Activated B cell treated with CpG ODN at 0.5 μM for 24 hours (primary cell): Measurements from ENCODE around the gene MAD1L1. TPM values are rescaled to one million over a fixed set of nuclear protein-coding genes. Genes with fewer than 3 reads are reported as not detected.

Experiments used
- ATAC-seq: fragments of 200-7000 bp; cut with Tn5 transposase; one replicate; pipeline ENCODE4 v1.10.0; 2021; ENCODE audit warnings: low read depth, mild to moderate bottlenecking, moderate library complexity
- CTCF ChIA-PET: fragments of 350-600 bp; sonication (Branson Sonifier 250); formaldehyde crosslinking; loops from one replicate; lab custom pipeline; 2021; ENCODE audit warnings: antibody characterized with exemption; lab: Charles Lee
- POLR2A ChIA-PET: fragments of 350-600 bp; sonication (Branson Sonifier 250); formaldehyde crosslinking; loops from one replicate; lab custom pipeline; 2021; ENCODE audit warnings: antibody characterized with exemption; lab: Charles Lee
- DNase-seq: peaks from one replicate; pipeline ENCODE4 v3.0.0; 2022
- H3K27ac Mint-ChIP-seq: one replicate; pipeline ENCODE4 v1.8.0; 2020; ENCODE audit warnings: mixed read lengths
- H3K27me3 Mint-ChIP-seq: one replicate; pipeline ENCODE4 v1.8.0; 2021; ENCODE audit warnings: mixed read lengths
- H3K36me3 Mint-ChIP-seq: one replicate; pipeline ENCODE4 v1.8.0; 2021; ENCODE audit warnings: low read depth, mixed read lengths
- H3K4me1 Mint-ChIP-seq: one replicate; pipeline ENCODE4 v1.8.0; 2021; ENCODE audit warnings: mixed read lengths
- H3K4me3 Mint-ChIP-seq: one replicate; pipeline ENCODE4 v1.8.0; 2020; ENCODE audit warnings: mild to moderate bottlenecking, mixed read lengths
- H3K9me3 Mint-ChIP-seq: one replicate; pipeline ENCODE4 v1.8.0; 2020; ENCODE audit warnings: mixed read lengths
- CTCF ChIP-seq: fragments of 200-600 bp; IDR thresholded peaks from one replicate; pipeline ENCODE4 v1.8.0; 2022; ENCODE audit warnings: antibody characterized with exemption, mild to moderate bottlenecking
- intact Hi-C: fragments of 100-400 bp; cut with micrococcal nuclease; formaldehyde crosslinking; loops from one replicate; pipeline ENCODE4 v1.15.1; 2024
- total RNA-seq: library from RNA; stranded (reverse); gene quantifications from 2 replicates; pipeline ENCODE4 v1.2.3, GENCODE V29; 2022

Gene MAD1L1
- total RNA-seq, 1 donor from 2014 or later = 54.6 TPM

DNA sequence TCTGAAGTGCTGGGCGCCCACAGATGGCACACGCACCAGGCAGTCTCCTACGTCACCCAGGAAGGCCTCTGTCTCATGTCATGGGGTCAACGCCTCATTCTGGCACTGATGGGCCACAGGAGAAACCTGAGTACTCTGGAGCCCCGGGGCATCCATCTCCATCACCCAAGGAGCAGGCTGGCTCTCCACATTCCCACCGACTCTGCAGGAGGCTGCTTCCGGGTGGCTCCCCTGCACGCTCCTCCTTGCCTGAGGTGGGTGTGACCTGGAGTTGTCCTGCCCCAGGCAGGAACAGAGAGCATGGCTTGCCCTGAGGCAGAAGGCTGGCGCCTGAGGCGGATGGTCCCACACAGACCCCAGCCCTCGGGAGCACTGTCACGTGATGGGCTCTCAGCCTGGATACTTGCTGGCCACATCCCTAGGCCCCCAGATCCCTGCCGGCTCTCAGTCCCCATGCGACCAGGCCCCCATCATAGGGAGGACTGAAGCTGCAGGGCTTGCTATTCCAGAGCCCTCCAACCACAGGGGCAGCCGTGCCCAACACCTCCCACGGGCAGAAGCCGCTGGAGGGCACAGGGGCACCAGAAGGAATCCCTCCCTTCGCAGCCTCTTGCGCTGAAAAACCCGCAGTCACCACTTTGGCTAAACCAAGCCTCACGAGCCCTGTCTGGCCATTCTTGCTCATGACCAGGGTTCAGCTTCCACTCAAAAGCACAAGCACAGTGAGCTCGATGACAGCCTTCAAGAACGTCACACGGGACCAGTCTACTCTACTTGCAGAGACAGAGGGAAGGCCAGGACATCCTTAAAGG is 80.7 kb downstream of the MAD1L1 start:
- ChIA-PET POLR2A (no interaction called here), CTCF (no interaction called here)
- H3K4me3 Mint-ChIP-seq = no peak overlapping the region
- no peak for TF ChIP-seq CTCF
- H3K27ac Mint-ChIP-seq = no peak overlapping the region
- peaks cover 5% of the 10 kb centered on the region for H3K4me1 Mint-ChIP-seq
- ATAC-seq (no peak), DNase-seq (no peak)
- intact Hi-C loops = no loop called here
- no peaks in the 10 kb centered on the region for H3K9me3 Mint-ChIP-seq
- H3K27me3 Mint-ChIP-seq = no peaks in the 10 kb centered on the region
- H3K36me3 Mint-ChIP-seq = peaks cover 45% of the 10 kb centered on the region

- POLR2A ChIA-PET = no interaction called here
Measured at GRCh38 chr7:2151237-2151636, 81.5 kb downstream of the MAD1L1 start.

GRCh38 chr7:2150445-2150815 is 82.3 kb downstream of the MAD1L1 start:
- POLR2A ChIA-PET = no interaction called here
- ATAC-seq (no peak), DNase-seq (no peak)
- H3K27ac Mint-ChIP-seq = no peak overlapping the region
- CTCF ChIA-PET = interaction anchor here (1.3 to 1.6 kb wide), 2 partner anchors 10 to 51 kb away, joined by 3 read pairs; no protein-coding TSS in a partner anchor
- intact Hi-C loops = no loop called here
- H3K9me3 Mint-ChIP-seq = no peaks in the 10 kb centered on the region
- peaks cover 5% of the 10 kb centered on the region for H3K4me1 Mint-ChIP-seq
- no peak overlapping the region for H3K4me3 Mint-ChIP-seq
- H3K36me3 Mint-ChIP-seq = peaks cover 53% of the 10 kb centered on the region
- H3K27me3 Mint-ChIP-seq = no peaks in the 10 kb centered on the region
- TF ChIP-seq CTCF = no peak

More at GRCh38 chr7:2151237-2151636, 81.5 kb downstream of the MAD1L1 start:
- CTCF ChIA-PET = interaction anchor here (0.5 to 1.6 kb wide), 3 partner anchors 9 to 625 kb away, joined by 3 read pairs; no protein-coding TSS in a partner anchor
- intact Hi-C loops = no loop called here
- DNase-seq (no peak), ATAC-seq (no peak)
- H3K27ac Mint-ChIP-seq = no peak overlapping the region
- peaks cover 51% of the 10 kb centered on the region for H3K36me3 Mint-ChIP-seq
- no peaks in the 10 kb centered on the region for H3K9me3 Mint-ChIP-seq
- no peak for TF ChIP-seq CTCF
- no peaks in the 10 kb centered on the region for H3K27me3 Mint-ChIP-seq
- H3K4me3 Mint-ChIP-seq = no peak overlapping the region
- H3K4me1 Mint-ChIP-seq = peaks cover 5% of the 10 kb centered on the region

GRCh38 chr7:2149672-2150444 is 82.9 kb downstream of the MAD1L1 start:
- ChIA-PET POLR2A (no interaction called here), CTCF (interaction anchor here (1.3 to 1.6 kb wide), 2 partner anchors 10 to 50 kb away, joined by 3 read pairs; no protein-coding TSS in a partner anchor)
- H3K4me3 Mint-ChIP-seq = no peak overlapping the region
- H3K9me3 Mint-ChIP-seq = no peaks in the 10 kb centered on the region
- DNase-seq = no peak
- peaks cover 5% of the 10 kb centered on the region for H3K4me1 Mint-ChIP-seq
- no peaks in the 10 kb centered on the region for H3K27me3 Mint-ChIP-seq
- no peak for TF ChIP-seq CTCF
- peaks cover 53% of the 10 kb centered on the region for H3K36me3 Mint-ChIP-seq
- H3K27ac Mint-ChIP-seq = no peak overlapping the region
- intact Hi-C loops = no loop called here
- ATAC-seq = no peak

GRCh38 chr7:2148814-2149213 is 83.9 kb downstream of the MAD1L1 start:
- H3K9me3 Mint-ChIP-seq = no peaks in the 10 kb centered on the region
- ChIA-PET CTCF (no interaction called here), POLR2A (no interaction called here)
- ATAC-seq = no peak
- no peak for TF ChIP-seq CTCF
- peaks cover 5% of the 10 kb centered on the region for H3K4me1 Mint-ChIP-seq
- no peak overlapping the region for H3K27ac Mint-ChIP-seq
- intact Hi-C loops = no loop called here
- no peak overlapping the region for H3K4me3 Mint-ChIP-seq
- no peak for DNase-seq
- peaks cover 55% of the 10 kb centered on the region for H3K36me3 Mint-ChIP-seq
- no peaks in the 10 kb centered on the region for H3K27me3 Mint-ChIP-seq
